WERI-Rb-1 (cell line): ENCODE data around the gene VPREB1.
"Not testable (repeated sequence)": the region's sequence is repeated elsewhere in the genome, so short reads cannot be mapped to it uniquely, and the experiment has no call there.

Experiments
- DNase-seq: peaks from one replicate; pipeline ENCODE4 v3.0.0-alpha.2; 2020
- H3K27ac ChIP-seq: fragments of 250-450 bp; sonication (Bioruptor Pico); 2 replicates; pipeline ENCODE4 v1.5.1; 2020; ENCODE audit warnings: mild to moderate bottlenecking, moderate library complexity
- H3K27me3 ChIP-seq: fragments of 250-450 bp; sonication (Bioruptor Pico); 2 replicates; pipeline ENCODE4 v1.5.1; 2021; ENCODE audit warnings: mild to moderate bottlenecking, low read depth, moderate library complexity; ENCODE audit not compliant: insufficient read depth, severe bottlenecking
- H3K36me3 ChIP-seq: fragments of 250-450 bp; sonication (Bioruptor Pico); 2 replicates; pipeline ENCODE4 v1.5.1; 2020; ENCODE audit warnings: mild to moderate bottlenecking, moderate library complexity
- H3K4me3 ChIP-seq: 2 replicates; pipeline ENCODE4 v1.5.1; 2011; ENCODE audit warnings: low read depth, mild to moderate bottlenecking, control low read depth, low read length
- H3K9me3 ChIP-seq: fragments of 250-450 bp; sonication (Bioruptor Pico); 2 replicates; pipeline ENCODE4 v1.5.1; 2021; ENCODE audit warnings: mild to moderate bottlenecking, moderate library complexity; ENCODE audit not compliant: severe bottlenecking
- TF ChIP-seq, protein P1 (sequence below): IDR thresholded peaks from 2 replicates; pipeline ENCODE4 v1.5.1; 2011; ENCODE audit warnings: low read depth, mild to moderate bottlenecking, control low read depth, inconsistent platforms, low read length

The VPREB1 gene

DNA sequence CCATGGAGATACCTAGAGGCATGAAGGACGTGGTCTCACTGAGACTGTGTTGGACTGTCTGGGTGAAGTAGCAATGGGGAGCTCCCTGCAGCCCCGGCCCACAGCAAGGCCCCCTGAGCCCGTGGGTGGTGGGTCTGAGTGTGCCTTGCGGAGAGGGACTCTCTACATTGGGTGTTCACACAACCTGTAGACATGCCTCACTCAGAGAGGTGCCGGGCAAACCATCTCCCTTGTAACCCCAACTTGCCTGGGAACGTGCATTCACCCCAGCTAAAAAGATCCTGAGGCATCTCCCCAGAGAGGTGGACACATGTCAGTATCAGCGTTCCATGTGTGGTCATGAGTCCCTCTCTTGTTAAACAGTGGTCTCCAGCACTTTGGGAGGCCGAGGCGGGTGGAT lies 2.1 kb downstream of the VPREB1 start:
- TF ChIP-seq, protein P1, sequence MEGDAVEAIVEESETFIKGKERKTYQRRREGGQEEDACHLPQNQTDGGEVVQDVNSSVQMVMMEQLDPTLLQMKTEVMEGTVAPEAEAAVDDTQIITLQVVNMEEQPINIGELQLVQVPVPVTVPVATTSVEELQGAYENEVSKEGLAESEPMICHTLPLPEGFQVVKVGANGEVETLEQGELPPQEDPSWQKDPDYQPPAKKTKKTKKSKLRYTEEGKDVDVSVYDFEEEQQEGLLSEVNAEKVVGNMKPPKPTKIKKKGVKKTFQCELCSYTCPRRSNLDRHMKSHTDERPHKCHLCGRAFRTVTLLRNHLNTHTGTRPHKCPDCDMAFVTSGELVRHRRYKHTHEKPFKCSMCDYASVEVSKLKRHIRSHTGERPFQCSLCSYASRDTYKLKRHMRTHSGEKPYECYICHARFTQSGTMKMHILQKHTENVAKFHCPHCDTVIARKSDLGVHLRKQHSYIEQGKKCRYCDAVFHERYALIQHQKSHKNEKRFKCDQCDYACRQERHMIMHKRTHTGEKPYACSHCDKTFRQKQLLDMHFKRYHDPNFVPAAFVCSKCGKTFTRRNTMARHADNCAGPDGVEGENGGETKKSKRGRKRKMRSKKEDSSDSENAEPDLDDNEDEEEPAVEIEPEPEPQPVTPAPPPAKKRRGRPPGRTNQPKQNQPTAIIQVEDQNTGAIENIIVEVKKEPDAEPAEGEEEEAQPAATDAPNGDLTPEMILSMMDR, result no peak
- no peak for DNase-seq
- Histone ChIP-seq H3K36me3 (no peaks in the 10 kb centered on the region), H3K27me3 (no peaks in the 10 kb centered on the region), H3K27ac (no peak overlapping the region), H3K9me3 (no peaks in the 10 kb centered on the region), H3K4me3 (no peak overlapping the region)

GRCh38 chr22:22248878-22249277 lies 4.3 kb downstream of the VPREB1 start:
- TF ChIP-seq, protein P1, result no peak
- DNase-seq, result no peak
- H3K4me3 ChIP-seq, result no peak overlapping the region

DNA sequence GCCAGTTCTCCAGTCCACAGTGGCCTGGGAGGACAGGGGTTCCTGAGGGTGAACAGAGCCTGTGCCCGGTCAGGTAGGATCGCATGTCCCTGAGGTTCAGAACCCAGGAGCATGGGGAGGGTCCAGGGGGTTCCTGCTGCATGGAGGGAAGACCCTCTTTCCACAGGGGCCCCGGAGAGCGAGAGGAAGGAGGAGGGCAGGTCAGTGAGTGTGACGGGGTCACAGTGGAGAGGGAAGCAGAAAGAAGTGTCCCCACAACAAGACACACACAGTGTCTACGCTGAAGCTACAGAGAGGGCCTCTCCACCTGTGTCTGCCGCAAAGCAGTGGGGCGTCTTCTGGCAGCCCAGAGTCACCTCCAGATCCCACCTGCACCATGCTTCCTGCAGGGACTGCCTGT lies 6.1 kb downstream of the VPREB1 start:
- H3K27me3 ChIP-seq, result not testable (repeated sequence)

More at GRCh38 chr22:22248878-22249277, 4.3 kb downstream of the VPREB1 start:
- Histone ChIP-seq H3K36me3 (no peaks in the 10 kb centered on the region), H3K9me3 (no peaks in the 10 kb centered on the region), H3K27ac (no peak overlapping the region), H3K27me3 (no peaks in the 10 kb centered on the region)

GRCh38 chr22:22256133-22256532 lies 11.5 kb downstream of the VPREB1 start:
- not testable (repeated sequence) for H3K27ac ChIP-seq, H3K4me3 ChIP-seq, H3K36me3 ChIP-seq, H3K27me3 ChIP-seq, DNase-seq, H3K9me3 ChIP-seq

More for the DNA sequence above, 6.1 kb downstream of the VPREB1 start:
- H3K27ac ChIP-seq, H3K9me3 ChIP-seq, H3K36me3 ChIP-seq, DNase-seq, H3K4me3 ChIP-seq: not testable (repeated sequence)

GRCh38 chr22:22258597-22259415 lies 14.2 kb downstream of the VPREB1 start:
- H3K36me3 ChIP-seq, H3K27ac ChIP-seq, H3K27me3 ChIP-seq, H3K9me3 ChIP-seq, H3K4me3 ChIP-seq, DNase-seq: not testable (repeated sequence)

DNA sequence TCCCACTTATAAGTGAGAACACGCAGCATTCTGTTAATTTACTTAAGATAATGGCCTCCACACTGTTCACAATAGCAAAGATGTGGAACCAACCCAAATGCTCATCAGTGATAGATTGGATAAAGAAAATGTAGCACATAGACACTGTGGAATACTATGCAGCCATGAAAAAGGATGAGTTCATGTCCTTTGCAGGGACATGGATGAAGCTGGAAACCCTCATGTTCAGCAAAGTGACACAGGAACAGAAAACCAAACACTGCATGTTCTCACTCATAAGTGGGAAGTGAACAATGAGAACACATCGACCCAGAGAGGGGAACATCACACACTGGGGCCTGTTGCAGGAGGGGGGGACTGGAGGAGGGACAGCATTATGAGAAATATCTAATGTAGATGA lies 15.6 kb downstream of the VPREB1 start:
- H3K36me3 ChIP-seq, H3K9me3 ChIP-seq, H3K27me3 ChIP-seq, H3K27ac ChIP-seq, H3K4me3 ChIP-seq, DNase-seq: not testable (repeated sequence)

- H3K36me3 ChIP-seq, H3K27ac ChIP-seq, H3K27me3 ChIP-seq, H3K9me3 ChIP-seq, DNase-seq, H3K4me3 ChIP-seq: not testable (repeated sequence)
These were observed 16.0 kb downstream of the VPREB1 start for GRCh38 chr22:22260586-22260985.

DNA sequence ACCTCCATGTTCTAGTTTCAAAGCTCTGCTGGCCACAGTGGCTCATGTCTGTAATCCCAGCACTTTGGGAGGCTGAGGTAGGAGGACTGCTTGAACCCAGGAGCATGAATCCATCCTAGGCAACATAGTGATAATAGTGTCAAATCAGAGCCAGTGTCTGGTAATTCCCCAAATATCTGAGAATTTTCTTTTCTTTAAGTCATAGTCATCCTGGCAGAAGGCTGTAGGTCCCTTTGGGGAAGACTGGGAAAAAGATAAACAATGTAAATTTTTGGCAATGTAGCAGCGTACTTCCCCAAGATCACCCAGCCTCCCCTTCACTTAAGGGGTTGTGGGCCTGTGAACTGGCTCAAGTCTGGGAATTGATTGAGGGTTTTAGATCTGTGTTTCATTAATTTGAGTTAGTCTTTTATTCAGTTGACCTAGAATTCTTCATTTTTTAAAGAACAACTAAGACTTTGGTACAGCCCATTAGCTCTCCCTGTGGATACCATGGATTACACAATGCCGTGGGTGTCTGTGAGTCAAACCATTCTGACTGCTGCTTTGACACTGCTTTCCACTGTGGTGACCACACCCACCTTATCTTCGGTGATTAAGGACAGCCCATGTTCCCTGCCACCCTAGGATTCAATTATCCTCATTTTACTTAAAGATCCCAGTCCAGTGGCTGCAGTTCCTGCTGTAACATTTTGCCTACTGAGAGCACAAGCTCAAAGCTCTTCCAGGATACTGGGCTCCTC lies 17.9 kb downstream of the VPREB1 start:
- H3K27ac ChIP-seq, H3K27me3 ChIP-seq, H3K4me3 ChIP-seq, H3K9me3 ChIP-seq, H3K36me3 ChIP-seq, DNase-seq: not testable (repeated sequence)

DNA sequence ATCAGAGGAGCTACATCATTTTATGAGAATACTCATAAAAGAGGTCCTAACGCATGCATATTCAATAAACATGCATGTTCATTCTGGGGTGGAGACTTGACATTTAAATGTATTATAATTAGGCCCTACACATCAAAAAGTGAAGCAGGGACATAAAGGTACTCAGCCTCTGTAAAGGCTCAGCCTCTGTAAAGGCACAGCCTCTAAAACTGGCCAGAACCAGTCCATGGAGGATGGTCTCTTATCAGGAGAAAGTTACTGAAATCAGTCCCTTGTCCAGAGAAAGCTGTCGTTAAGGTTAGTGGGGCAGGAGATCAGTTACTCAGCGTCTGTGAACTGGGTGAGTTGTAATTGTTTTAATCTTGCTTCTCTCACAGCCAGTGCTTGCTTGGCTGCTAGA lies 19.2 kb downstream of the VPREB1 start:
- not testable (repeated sequence) for H3K27ac ChIP-seq, H3K9me3 ChIP-seq, H3K27me3 ChIP-seq, H3K36me3 ChIP-seq, H3K4me3 ChIP-seq, DNase-seq

- H3K27me3 ChIP-seq, DNase-seq, H3K4me3 ChIP-seq, H3K36me3 ChIP-seq, H3K9me3 ChIP-seq, H3K27ac ChIP-seq: not testable (repeated sequence)
These were observed 25.6 kb downstream of the VPREB1 start for GRCh38 chr22:22270036-22270676.

DNA sequence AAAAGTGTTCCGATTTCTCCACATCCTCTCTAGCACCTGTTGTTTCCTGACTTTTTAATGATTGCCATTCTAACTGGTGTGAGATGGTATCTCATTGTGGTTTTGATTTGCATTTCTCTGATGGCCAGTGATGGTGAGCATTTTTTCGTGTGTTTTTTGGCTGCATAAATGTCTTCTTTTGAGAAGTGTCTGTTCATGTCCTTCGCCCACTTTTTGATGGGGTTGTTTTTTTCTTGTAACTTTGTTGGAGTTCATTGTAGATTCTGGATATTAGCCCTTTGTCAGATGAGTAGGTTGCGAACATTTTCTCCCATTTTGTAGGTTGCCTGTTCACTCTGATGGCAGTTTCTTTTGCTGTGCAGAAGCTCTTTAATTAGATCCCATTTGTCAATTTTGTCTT lies 32.8 kb downstream of the VPREB1 start:
- H3K36me3 ChIP-seq, H3K9me3 ChIP-seq, H3K4me3 ChIP-seq, H3K27me3 ChIP-seq, DNase-seq, H3K27ac ChIP-seq: not testable (repeated sequence)
